ENCODE data around the gene XCL2.

Gene XCL2

DNA sequence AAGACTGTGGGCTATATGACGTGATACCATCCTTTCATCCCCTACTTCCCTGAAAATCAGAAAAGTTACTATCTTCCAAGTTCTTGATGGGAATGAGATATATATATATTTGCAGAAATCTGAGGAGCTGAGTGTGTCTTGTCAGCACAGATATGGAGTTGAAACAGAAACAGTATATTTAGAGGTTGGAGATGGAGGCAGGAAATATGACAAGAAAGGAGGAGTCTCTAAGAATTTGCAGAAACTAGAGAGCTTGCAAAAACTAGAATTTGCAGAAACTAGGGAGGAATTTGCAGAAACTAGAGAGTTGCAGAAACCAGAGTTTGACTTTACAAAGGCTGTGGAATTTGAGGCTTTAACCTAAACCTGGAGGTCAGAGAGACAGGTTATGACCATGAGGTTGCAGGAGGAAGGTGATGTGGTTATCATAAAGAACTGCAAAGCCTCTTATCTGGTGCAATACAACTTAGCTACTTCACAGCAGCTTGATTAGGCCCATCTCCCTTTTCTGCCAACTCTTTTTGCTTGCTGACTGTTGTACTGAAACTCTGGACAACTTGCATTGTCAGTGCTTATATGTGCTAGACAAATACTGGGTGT, 22.3 kb downstream of the XCL2 start:
- DNase-seq (ENCODE audit: low spot score): no peak
- TF ChIP-seq, protein P1, sequence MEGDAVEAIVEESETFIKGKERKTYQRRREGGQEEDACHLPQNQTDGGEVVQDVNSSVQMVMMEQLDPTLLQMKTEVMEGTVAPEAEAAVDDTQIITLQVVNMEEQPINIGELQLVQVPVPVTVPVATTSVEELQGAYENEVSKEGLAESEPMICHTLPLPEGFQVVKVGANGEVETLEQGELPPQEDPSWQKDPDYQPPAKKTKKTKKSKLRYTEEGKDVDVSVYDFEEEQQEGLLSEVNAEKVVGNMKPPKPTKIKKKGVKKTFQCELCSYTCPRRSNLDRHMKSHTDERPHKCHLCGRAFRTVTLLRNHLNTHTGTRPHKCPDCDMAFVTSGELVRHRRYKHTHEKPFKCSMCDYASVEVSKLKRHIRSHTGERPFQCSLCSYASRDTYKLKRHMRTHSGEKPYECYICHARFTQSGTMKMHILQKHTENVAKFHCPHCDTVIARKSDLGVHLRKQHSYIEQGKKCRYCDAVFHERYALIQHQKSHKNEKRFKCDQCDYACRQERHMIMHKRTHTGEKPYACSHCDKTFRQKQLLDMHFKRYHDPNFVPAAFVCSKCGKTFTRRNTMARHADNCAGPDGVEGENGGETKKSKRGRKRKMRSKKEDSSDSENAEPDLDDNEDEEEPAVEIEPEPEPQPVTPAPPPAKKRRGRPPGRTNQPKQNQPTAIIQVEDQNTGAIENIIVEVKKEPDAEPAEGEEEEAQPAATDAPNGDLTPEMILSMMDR (IDR thresholded peaks at IDR 0.05; ENCODE audit: extremely low read depth, insufficient read depth, missing control alignments): no peak
- in situ Hi-C loops (cut with MboI; ENCODE audit: low pct_unique_long_range_greater_than_20kb, low sequenced_read_pairs, unreplicated experiment): no loop called here

DNA sequence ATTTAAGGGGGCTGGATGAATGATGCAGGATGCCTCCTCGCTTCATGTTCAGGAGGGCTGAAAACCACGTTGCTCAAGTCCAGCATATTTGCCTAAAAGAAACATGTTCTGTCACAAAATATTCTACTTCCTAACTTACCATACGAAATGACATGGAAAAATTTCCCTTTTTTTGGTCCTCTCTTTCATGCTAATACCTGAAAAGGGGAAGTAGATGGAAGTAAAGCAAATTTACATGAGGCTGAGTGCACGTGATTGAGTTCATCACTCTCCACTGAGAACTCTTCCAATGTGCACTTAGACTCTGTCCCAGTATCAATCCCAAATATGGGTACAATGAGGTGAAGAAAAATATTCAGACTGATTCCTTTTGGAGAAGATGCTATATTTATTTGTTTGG, 23.0 kb downstream of the XCL2 start:
- TF ChIP-seq, protein P1 (IDR thresholded peaks at IDR 0.05; ENCODE audit: extremely low read depth, insufficient read depth, missing control alignments): no peak
- in situ Hi-C loops (cut with MboI; ENCODE audit: low pct_unique_long_range_greater_than_20kb, low sequenced_read_pairs, unreplicated experiment): no loop called here
- no peak for DNase-seq (ENCODE audit: low spot score)

DNA sequence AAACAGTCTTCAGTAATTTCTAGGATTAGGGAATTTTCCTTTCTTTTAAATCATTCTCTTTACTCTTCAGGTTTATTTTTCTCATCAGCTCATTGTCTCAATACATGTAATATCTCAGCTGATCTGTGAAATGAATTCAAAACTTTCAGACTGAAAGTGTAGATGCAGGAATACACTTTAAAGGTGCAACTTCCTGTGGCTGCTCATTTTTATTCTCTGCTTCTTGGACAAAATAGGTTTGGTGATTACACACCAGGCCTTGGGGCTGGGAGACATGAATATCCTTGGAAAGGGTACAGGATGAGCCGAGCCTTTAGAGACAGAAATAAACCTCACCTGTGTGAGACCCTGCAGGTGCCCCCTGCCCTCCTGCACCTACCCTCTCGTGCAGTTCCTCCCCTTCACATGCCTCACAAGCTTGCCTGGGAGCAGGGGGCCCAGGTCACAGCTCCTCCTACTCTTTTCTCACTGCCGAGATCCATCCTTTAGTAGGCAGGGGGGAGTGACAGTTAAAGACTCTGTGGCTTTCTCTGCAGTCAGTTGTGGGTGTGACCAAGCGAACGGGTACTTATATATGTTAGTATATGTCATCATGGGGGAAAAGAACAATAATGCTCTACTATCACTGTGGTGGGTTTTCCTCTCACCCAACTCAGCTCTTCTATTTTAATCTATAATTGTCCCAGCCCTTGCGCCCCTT, 23.6 kb downstream of the XCL2 start:
- peak; percentile 43 for DNase-seq (ENCODE audit: low spot score)
- in situ Hi-C loops (cut with MboI; ENCODE audit: low pct_unique_long_range_greater_than_20kb, low sequenced_read_pairs, unreplicated experiment): no loop called here
- TF ChIP-seq, protein P1 (IDR thresholded peaks at IDR 0.05; ENCODE audit: extremely low read depth, insufficient read depth, missing control alignments): no peak

DNA sequence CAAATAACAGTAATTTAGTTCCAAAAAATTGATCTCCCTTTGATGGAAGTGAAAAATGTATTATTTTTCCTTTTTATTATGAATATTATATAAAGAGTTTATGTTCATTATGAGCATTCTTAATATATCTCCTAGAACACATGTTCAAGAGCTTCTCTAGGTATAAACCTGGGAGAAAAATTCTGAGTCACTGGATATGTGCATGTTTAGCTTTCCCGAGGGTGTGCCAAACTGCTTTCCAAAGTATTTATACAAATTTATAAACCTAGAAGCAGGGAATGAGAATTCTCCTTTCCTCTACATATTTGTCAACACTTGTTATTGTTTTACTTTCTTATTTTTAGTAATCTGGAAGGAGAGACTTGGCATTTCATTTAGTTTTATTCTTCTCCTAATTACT, 25.0 kb downstream of the XCL2 start:
- TF ChIP-seq, protein P1 (IDR thresholded peaks at IDR 0.05; ENCODE audit: extremely low read depth, insufficient read depth, missing control alignments): no peak
- in situ Hi-C loops (cut with MboI; ENCODE audit: low pct_unique_long_range_greater_than_20kb, low sequenced_read_pairs, unreplicated experiment): no loop called here
- no peak for DNase-seq (ENCODE audit: low spot score)

DNA sequence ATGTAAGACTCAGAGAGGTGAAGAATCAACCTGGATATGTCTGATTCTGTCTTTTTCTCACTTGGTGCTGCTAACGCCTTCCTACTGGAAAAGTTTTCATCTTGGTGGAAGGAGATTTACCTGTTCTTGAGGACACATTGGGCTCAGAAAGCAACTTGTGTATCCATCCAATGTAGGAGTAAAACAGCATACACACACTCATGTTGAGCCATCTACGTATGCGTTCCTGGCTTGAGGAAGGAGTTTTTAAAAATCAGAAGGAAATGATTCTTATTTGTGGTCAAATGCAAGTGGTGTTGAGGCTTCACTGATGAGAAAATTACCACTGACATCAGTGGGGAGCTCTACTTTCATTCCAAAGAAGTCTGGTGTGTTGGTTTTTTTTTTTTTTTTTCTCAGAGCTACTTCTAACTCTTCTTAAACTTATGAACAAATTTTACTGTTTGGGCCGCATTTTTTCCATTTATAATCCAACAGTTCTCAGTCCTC, 25.6 kb downstream of the XCL2 start:
- no peak for DNase-seq (ENCODE audit: low spot score)
- in situ Hi-C loops (cut with MboI; ENCODE audit: low pct_unique_long_range_greater_than_20kb, low sequenced_read_pairs, unreplicated experiment): no loop called here
- TF ChIP-seq, protein P1 (IDR thresholded peaks at IDR 0.05; ENCODE audit: extremely low read depth, insufficient read depth, missing control alignments): no peak

DNA sequence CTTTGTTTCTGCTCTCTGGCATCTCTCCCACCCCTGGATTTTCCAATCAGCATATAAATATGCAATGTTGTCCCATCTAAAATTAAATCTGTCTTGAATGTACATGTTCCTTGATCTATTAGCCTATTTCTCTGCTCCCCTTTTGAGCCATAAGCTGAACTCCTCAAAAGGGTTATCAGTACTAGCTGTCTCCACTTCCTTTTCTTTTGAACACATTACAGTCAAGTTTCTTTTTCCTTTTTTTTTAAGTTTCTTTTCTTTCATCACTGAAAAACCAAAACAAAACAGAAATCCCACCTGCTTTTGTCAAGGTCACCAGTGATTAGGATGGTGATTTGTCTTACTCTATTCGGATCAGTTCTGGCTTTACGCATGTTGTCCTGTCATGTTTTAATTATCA, 29.3 kb downstream of the XCL2 start:
- no peak for DNase-seq (ENCODE audit: low spot score)
- TF ChIP-seq, protein P1 (IDR thresholded peaks at IDR 0.05; ENCODE audit: extremely low read depth, insufficient read depth, missing control alignments): no peak
- in situ Hi-C loops (cut with MboI; ENCODE audit: low pct_unique_long_range_greater_than_20kb, low sequenced_read_pairs, unreplicated experiment): no loop called here

Measured in GM13977 (cell line).